DMS53 treated with DMSO at 0.1 percent for 48 hours (cell line): Measurements from ENCODE around the gene KIF3C.
"Not testable (repeated sequence)": the region's sequence is repeated elsewhere in the genome, so short reads cannot be mapped to it uniquely, and the experiment has no call there.

Experiments used
- DNase-seq: peaks from one replicate; lab custom pipeline; 2025; ENCODE audit not compliant: unreplicated experiment; lab: John Stamatoyannopoulos, UW

Gene KIF3C

GRCh38 chr2:25982273-25982967 lies at the start of gene KIF3C:
Gene KIF3C, minus strand, starts transcription at chr2:25982497. Its CDS starts 580 bp downstream, at chr2:25981917.
- peak; percentile 25 for DNase-seq

- not testable (repeated sequence) for DNase-seq
Observed at GRCh38 chr2:26028083-26028482, 45.8 kb upstream of the KIF3C start.

GRCh38 chr2:26025509-26025908 lies 43.2 kb upstream of the KIF3C start:
- DNase-seq, result no peak

GRCh38 chr2:26024260-26024659 lies 42.0 kb upstream of the KIF3C start:
- DNase-seq, result no peak

- DNase-seq, result no peak
Observed at GRCh38 chr2:26020231-26020640, 37.9 kb upstream of the KIF3C start.

GRCh38 chr2:26018184-26019055 lies 36.1 kb upstream of the KIF3C start:
- DNase-seq, result peak; percentile 56

GRCh38 chr2:26017464-26018183 lies 35.3 kb upstream of the KIF3C start:
- DNase-seq, result no peak

- not testable (repeated sequence) for DNase-seq
Observed at GRCh38 chr2:26016706-26017045, 34.4 kb upstream of the KIF3C start.

GRCh38 chr2:26016012-26016705 lies 33.9 kb upstream of the KIF3C start:
- no peak for DNase-seq

GRCh38 chr2:26013668-26014067 lies 31.4 kb upstream of the KIF3C start:
- DNase-seq, result no peak

- DNase-seq, result peak; percentile 94
Observed at GRCh38 chr2:26011990-26012856, 29.9 kb upstream of the KIF3C start.

GRCh38 chr2:26011609-26011989 lies 29.3 kb upstream of the KIF3C start:
- DNase-seq, result no peak

GRCh38 chr2:26010943-26011342 lies 28.6 kb upstream of the KIF3C start:
- no peak for DNase-seq

- no peak for DNase-seq
Observed at GRCh38 chr2:26009567-26009963, 27.3 kb upstream of the KIF3C start.

- DNase-seq, result no peak
Observed at GRCh38 chr2:26008851-26009566, 26.7 kb upstream of the KIF3C start.

GRCh38 chr2:26008095-26008494 lies 25.8 kb upstream of the KIF3C start:
- no peak for DNase-seq

- DNase-seq, result no peak
Observed at GRCh38 chr2:26002632-26003310, 20.5 kb upstream of the KIF3C start.

GRCh38 chr2:26001743-26002351 lies 19.6 kb upstream of the KIF3C start:
- DNase-seq, result no peak
